NT2/D1 (cell line): ENCODE results near the gene LRRC56.

Source experiments
- SUZ12 ChIP-seq: IDR thresholded peaks from 2 replicates; pipeline ENCODE4 v1.6.1; 2011; ENCODE audit not compliant: insufficient read length, insufficient read depth; ENCODE audit errors: extremely low read depth
- YY1 ChIP-seq: IDR thresholded peaks from 2 replicates; pipeline ENCODE4 v1.6.1; 2011; ENCODE audit not compliant: insufficient read length, insufficient read depth
- ZNF274 ChIP-seq: IDR thresholded peaks from 2 replicates; pipeline ENCODE4 v1.6.1; 2011; ENCODE audit warnings: mild to moderate bottlenecking, low read depth, low read length

- TF ChIP-seq ZNF274 (no peak), SUZ12 (no peak), YY1 (no peak)
These were observed 22.2 kb upstream of the LRRC56 start for GRCh38 chr11:515131-515530.
